Body of pancreas (tissue), 4 donors: ENCODE data around the gene DHCR7.

Experiments
- POLR2A ChIP-seq, 3 donors: fragments of 450-650 bp; IDR thresholded peaks; one replicate each; pipeline ENCODE4 v1.6.1; 2016; ENCODE audit warnings: antibody characterized with exemption in 3 of 3, mild to moderate bottlenecking in 2 of 3
- TF ChIP-seq, protein P1 (sequence below), 7 experiments: fragments of 450-650 bp in 4 of 7; fragments of 200-600 bp in 3 of 7; sonication (generic) in 3 of 7; IDR thresholded peaks; one replicate each; pipeline ENCODE4 v1.5.1; 2016 to 2019; ENCODE audit warnings: antibody characterized with exemption in 7 of 7

DNA sequence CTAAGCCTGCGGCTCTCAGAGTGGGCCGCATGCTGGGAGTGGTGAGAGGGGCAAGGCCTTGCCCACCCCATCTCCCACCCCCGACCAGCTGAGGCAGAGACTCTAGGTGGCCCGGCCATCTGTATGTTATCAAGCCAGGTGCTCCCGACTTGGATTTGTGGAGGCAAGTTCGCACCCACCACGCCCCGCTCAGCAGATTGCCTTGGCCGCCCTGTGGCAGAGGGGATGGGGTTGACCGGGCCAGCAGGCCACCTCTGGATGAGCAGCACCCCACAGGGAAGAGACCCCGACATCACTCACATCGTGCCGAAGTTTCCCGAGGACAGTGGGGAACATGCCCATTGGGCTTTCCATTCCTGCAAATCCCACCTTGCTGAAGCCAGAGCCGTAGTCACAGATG is 40.8 kb downstream of the DHCR7 start:
- TF ChIP-seq, protein P1, sequence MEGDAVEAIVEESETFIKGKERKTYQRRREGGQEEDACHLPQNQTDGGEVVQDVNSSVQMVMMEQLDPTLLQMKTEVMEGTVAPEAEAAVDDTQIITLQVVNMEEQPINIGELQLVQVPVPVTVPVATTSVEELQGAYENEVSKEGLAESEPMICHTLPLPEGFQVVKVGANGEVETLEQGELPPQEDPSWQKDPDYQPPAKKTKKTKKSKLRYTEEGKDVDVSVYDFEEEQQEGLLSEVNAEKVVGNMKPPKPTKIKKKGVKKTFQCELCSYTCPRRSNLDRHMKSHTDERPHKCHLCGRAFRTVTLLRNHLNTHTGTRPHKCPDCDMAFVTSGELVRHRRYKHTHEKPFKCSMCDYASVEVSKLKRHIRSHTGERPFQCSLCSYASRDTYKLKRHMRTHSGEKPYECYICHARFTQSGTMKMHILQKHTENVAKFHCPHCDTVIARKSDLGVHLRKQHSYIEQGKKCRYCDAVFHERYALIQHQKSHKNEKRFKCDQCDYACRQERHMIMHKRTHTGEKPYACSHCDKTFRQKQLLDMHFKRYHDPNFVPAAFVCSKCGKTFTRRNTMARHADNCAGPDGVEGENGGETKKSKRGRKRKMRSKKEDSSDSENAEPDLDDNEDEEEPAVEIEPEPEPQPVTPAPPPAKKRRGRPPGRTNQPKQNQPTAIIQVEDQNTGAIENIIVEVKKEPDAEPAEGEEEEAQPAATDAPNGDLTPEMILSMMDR (IDR thresholded peaks at IDR 0.05) = no peak
- no peak for TF ChIP-seq POLR2A (IDR thresholded peaks at IDR 0.05)
